ENCODE measurements around the gene AP2A2. TPM values are rescaled to one million over a fixed set of nuclear protein-coding genes. Genes with fewer than 3 reads are reported as not detected.

AP2A2 gene
- polyA plus RNA-seq, 5 donors: 74.4 to 84.3 (median 79.2) TPM

DNA sequence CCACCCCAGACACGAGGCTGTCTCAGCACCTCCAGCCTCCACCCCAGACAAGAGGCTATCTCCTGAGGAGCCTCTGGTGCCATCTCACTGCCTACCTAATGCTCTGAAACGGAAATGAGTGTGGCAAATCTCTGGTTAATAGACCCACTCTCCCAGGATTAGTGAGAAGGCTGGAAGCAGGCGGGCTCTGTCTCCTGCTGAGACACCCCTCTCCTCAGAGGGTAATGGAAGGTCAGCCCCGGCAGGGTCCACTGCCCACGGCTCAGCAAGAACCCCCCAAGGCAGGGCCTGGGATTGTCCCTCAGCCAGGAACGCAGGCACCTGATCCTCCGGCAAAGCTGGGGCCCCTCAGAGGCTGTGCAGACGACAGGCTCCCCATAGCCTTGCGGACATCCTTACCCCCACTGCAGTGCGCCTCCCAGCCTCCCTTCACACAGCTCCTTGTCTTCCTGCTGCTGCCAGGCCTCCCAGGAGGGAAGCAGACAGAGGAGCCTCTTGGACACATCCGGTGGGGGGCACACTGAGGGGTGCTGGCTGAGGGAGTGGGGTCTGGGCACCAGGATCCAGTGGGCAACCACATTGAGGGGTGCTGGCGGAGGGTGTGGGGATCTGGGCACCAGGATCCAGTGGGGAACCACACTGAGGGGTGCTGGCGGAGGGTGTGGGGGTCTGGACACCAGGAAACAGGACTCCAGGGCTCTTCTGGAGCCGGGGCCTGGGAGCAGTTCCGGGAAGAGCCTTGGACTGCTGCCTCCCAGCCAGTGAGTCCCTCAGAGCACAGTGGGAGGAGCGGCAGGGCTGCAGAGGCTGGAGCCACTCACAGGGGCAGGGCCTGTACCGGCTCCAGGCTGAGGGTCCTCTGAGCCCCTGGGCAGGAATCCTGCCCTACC, 28.2 kb upstream of the AP2A2 start:
- no peak for DNase-seq

DNA sequence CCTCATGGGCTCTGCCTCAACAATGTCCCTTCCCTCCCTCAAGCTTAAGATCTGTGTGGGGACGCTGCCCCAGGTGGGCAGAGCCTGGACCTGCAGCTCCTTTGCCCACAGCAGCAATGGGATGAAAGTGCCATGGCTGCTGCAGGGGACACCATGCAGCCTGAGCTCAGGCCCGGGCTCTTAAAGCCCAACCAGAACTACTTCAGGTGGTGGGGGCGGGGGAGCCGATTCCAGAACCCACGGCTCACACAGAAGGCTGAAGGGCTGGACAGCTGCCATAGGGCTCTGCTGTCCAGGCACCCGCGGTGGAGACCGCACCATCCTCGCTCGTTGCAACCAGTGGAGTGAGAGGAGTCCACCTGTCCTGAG, 27.5 kb upstream of the AP2A2 start:
- no peak for DNase-seq

DNA sequence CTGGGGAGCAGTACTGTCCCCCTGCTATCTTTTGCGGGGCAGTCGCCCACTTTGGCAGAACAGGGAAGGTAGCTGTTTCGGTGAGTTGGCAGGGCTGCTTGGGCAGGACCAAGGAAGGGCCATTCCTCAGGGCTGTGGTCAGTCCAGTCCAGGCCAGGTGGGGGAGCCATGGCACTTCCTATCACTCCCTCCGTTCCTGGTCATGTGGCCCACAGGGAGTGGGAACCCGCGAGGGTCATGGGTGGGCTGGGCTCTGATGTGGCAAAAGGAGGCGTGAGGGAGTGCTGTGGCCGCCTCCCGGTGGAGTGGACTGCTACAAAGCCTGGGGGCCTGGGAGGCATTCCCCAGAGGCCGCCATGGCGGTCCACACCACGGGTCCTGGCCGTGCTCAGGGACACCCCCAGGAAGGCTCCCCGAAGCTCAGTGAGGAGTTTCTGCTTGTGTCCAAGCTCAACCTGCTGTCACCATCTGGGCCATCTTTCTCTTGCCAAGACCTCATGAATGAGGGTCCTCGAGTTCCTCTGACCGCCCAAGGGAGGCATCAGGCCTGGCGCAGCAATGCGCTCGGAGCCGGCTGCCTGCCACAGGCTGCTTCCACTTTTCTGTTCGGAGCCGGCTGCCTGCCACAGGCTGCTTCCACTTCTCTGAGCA, 27.0 kb upstream of the AP2A2 start:
- no peak for DNase-seq

DNA sequence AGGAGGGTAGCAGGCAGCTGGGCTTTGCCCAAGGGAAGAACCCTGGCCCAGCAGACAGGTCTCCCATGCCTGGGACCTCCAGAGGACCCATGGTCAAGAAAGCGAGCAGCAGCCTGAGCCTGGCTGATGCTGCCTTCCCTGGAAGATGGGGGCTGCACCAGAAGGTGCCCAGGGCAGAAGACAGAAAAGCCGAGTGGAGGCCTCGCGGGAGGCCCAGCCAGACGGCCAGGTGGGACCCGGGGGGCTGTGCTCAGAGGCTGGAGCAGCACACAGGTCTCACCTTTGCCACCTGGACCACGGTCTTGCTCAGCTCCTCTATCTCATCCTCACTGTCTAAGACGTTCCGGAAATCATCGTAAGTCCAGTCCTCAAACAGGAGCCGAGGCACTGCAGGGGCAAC, 25.9 kb upstream of the AP2A2 start:
- DNase-seq: no peak

DNA sequence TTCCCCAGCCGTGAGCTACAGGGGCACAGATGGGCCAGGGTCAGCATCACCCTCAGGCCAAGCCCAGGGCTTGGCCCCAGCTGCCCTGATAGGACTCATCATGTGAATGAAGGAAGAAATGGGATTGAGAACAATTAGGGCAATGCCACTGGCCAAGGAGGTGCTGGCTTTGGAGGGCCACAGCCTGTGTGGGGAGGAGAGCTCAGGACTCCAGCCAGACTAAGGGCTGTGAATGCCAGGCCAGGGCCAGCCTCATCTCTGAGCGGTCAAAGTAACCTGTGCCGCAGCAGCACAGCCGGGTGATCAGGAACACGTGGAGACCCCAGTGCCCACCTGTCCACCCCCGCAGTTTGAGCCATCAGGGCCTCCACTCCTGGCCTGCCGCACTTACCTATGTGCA, 25.1 kb upstream of the AP2A2 start:
- no peak for DNase-seq

DNA sequence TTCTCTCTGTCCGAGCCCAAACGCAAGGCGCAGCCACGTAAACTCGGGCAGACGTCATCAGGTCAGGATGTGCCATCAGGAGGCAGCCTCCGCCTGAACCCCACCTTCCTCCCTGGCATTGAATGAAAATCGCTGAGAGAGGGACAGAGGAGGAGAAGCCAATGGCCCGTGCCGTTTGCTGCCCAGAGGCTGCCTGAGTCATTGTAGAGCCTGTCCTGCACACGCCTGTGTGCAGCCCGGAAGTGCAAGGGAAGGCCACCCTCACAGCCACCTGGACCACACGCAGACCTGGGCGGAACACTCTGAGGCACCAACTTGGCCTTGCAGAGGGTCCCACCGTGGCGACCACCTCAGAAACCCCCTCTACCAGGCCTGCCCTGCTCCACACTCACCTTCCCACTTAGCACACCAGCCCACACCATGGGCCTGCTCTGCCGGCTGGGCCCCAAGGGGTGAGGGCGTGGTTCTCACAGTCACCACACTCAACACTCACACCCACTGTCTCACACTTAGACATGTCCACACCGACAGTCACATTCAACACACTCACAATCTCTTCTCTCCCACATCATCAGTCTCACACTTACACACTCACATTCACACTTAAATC, 24.1 kb upstream of the AP2A2 start:
- no peak for DNase-seq

DNA sequence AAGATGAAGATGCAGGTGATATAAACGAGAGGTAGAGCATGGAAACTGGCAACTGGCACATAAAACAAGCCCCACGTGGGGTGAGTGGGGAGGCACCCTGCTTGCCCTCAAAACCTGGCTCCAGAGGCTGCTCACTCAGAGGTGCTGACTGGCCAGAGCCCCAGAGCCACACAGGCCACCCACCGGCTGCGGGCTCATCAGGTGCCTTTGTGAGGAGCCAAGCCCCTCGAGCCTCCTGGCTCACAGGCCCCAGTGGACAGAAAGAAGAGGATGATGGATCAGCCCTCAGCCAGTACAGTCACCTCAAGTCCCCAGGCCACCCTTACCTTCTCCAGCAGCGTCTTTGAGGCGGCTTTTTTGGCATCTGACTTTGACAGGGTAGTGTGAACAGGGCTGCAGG, 21.3 kb upstream of the AP2A2 start:
- DNase-seq: no peak

DNA sequence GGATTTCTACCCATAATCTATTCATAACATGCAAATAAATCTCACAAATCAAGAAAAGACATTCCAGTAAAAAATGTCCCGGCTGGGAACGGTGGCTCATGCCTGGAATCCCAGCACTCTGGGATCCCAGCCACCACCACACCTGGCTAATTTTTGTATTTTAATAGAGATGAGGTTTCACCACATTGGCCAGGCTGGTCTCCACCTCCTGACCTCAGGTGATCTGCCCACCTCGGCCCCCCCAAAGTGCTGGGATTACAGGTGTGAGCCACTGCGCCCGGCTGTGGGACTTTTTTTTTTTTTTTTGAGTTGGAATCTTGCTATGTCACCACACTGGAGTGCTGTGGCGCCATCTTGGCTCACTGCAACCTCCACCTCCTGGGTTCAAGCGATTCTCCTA, 19.7 kb upstream of the AP2A2 start:
- no peak for DNase-seq

DNA sequence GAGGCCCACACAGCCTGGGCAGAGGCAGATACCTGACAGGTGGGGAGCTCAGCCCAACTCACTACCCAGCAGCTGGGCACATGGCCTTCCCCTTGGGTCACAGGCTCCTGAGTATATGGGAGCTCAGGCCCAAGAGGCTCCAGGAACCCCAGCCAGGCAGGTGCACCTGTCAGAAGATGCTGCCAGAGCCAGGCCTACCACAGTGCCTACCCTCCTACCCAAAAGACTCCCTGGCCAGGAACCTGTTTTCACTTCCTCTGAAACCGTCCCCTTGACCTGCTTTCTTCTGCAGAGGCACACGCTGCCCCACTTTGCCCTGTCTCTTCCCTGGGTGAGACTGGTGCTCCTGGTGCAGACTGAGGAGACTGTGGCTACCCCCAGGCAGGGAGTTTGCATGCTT, 18.0 kb upstream of the AP2A2 start:
- DNase-seq: no peak

DNA sequence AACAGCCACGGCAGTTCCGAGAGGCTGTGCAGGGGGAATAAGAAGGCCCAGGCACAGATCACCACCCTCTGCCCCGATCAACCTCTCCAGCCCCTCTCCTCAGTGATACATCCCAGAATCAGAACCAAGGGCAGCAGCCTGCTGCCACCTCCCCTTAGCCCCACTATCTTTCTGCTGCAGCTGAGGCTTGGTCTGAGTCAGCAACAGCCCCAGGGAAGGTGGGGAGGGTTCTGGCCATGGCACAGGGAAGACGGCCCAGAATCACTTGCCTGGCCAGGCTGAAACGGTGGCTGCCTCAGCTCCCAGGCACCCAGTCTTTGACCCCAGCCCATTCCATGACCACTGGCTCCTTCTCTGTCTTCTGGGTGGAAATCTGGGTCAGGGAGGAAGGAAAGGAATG, 17.4 kb upstream of the AP2A2 start:
- DNase-seq: no peak

DNA sequence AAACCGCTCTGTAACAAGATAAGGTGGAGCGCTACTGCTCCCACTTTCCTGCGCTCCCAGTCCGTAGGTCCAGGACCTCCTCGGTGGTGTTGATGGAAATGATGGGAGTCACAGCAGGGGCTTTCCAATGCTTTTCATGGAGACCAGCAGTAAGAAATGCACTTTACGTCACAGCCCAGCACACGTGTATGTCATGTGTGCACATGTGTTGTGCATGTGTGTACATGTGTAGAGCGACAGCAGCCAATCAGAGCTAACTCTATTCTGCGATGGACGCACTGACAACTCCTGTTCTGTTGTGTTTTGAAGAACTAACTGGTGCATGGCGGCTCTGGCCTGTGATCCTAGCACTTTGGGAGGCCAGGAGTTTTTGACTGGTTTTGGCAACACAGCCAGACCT, 16.3 kb upstream of the AP2A2 start:
- no peak for DNase-seq

DNA sequence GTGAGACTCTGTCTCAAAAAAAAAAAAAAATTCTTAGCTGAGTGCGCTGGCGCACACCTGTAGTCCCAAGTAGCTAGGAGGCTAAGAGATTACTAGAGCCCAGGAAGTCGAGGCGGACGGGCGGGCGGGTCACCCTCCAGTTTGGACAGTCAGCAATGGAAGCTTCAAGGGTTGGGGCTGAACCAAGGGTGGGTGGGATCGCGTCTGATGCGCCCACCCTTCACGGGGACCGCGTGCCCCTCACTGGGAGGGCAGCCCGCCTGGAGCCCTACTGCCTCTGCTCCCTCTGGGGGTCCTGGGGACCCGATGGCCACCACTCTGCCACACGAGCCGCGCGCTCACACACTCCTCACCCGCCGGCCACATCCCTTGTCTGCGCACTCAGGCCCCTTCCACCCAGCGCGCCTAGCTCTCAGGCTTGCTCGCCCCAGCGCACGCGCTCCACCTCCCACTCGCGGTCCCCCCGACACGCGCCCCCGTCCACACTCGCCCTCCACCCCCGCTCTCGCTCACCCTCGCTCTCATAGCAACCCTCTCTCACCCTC, 15.6 kb upstream of the AP2A2 start:
- no peak for DNase-seq

DNA sequence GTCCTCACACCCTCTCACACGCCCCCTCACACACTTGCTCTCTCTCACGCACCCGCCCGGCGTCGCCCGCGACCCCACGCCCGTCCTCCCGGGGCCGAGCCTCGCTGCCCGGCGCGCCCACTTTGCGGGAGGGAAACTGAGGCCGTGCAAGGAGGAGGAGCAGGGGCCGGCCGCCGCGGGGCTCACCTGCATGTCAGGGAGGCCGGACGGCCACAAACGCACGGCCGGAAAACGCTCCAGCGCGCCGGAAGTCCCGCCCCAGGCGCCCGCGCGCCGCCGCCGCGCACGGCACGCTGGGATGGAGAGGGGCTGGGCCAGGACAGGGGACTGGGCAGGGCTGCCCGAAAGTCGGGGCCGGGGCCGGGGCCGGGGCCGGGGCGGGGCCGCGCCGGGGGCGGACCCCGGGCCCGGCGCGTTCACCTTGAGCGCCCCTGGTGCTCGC, 15.1 kb upstream of the AP2A2 start, which contains the start of gene CHID1:
Gene CHID1, minus strand, starts transcription at position 222 of the 442 bp plus-strand sequence. CDS start 5,994 bp downstream, outside the sequence.
- DNase-seq: peak; percentile 78 to 83

DNA sequence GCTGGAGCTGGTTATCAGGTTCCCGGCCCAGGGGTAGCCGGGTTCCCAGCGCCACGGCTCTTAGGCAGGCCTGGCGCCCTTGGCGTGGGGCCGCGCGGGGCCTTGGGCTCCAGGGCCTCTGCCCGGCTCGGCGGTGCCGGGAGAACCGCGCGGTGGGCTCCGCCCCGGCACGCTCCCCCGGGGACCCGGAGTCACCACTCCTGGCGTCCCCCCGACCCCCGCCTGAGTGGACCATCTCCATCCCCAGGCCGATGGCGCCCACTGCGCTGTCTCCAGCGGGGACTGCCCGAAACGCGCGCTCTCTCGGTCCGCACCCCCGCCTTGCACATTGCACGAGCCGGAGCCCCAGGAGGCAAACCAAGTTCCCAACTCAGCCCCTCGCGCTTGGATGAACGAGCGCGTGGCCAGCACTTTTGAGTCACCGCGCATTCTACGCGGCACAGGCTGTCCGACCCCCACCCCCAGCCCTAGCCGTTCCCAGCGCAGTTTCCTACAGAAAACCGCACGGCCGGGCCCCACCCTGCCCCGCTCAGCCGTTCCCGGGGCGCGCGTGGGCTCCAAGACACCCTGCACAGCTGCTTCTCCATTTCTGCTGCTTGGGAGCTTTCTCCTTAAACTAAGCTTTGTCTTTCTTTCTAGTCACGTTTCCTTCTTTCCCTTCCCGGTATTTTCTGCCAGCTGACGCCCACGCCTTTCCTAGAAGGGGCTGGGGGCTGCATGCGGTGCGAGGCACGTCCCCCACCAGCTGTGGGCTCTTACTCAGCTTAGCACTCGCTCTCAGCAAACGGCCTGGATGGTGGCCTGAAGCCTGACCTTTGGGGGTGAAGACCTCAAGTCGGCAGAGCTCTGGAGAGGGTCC, 14.4 kb upstream of the AP2A2 start:
- peak in 1 of 2 donors; percentile 42 for DNase-seq

DNA sequence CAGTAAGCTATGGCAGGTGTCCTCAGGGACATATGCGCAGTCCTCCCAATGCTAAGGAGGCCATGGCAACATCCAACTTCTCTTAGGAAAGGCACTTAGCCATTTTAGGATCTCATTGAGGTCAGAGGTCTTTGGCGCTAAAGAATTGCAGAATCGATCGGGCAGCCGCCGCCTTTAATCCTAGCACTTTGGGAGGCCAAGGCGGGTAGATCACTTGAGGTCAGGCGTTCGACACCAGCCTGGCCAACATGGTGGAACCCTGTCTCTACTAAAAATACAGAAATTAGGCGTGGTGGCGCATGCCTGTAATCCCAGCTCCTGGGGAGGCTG, 13.8 kb upstream of the AP2A2 start:
- DNase-seq: no peak

DNA sequence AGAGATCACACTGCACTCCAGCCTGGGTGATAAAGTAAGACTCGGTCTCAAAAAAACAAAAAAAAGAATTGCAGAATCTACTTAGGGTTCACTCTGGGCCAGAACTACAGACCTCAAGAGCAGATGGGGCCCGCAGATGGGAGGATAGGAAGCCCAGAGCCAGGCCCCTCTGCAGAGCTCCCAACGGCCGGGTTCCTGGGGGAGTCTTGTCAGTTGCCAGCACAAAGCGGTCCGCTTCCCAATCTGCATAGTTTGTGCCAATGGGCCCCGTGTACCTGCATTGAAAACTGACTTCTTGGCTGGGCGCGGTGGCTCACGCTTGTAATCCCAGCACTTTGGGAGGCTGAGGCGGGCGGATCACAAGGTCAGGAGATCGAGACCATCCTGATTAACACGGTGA, 13.4 kb upstream of the AP2A2 start:
- no peak for DNase-seq

DNA sequence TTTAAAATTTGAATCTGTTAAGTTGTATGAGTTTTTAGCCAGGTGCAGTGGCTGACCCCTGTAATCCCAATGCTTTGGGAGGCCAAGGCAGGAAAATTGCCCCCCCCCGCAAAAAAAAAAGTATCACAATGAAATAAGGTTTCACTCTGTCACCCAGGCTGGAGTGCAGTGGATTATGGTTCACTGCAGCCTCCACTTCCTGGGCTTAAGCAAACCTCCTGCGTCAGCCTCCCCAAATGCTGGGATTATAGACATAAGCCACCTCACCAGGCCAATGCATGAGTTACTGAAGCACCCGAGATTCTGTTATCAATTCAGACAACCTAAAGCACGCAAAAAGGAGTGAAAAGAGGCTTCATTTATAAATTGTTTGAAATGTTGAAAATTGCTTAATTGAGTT, 12.6 kb upstream of the AP2A2 start:
- no peak for DNase-seq

DNA sequence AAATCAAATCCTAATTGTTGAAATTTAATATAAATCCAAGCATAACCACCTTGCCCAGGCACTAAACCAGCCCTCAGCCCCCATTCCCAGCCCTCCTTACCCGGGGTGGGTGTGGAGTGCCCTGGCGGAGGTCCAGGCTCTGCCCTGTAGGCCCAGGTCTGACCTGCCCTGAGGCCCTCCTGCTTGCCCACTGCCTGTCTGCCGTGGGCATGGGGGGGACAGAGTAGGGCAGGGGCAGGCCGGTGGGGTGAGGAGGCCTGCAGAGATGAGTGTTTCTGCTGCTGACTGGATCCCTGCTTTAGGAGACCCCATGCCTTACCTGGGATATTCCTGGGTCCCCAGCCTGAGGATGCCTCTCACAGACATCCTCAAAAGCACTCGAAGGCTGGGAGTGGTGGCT, 11.5 kb upstream of the AP2A2 start:
- DNase-seq: no peak

DNA sequence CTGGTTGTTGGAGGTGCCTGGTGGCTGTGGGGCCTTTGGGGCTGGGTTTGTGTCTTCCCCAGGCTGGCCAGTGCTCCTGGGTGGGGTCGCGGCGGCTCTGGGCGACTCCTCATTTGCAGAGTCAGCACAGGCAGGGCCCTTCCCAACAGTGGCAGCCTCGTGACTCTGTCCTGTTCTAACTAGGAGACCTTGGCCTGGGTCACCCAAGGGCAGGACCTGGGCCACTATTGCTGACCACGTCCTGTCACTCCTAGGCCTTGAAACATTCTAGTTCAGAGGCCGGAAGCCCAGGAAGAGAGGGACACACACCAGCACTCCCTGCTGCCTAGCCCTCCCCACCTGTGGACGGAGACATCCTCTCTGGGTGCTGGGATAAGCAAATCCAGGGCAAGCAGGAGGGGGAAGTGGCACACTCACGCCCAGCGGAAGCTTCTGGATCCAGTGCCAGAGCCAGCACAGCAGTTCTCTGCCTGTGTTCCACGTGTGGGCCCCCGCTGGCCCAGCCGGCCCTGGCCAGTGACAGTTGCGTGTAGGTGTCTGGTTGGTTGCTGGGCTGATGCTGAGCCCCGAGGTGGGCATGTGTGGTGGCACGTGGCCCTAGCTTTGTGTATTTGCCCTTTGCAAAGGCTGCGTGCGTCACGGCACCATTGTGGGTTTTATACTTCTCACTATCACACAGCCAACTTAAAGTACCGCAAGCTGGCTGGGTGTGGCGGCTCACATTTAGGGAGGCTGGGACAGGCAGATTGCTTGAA, 10.7 kb upstream of the AP2A2 start:
- no peak for DNase-seq

DNA sequence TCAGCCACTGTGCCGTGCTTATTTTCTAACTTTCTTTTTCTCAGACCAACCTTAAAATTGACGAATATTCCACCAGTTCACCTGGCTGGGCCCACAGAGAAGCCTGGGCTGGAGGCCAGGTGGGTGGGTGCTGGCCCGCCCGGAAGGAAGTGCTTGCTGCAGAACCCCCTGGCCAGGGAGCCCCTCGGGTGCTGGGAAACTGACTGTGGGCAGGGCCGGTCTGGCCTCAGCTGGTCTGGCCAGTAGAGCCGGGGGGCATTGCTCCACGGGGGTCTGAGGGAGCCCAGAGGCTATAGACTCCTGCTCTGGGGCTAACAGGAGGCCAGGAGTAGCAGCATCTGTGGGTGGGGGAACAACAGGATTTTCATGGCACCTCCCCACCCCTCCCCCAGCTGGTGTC, 8.2 kb upstream of the AP2A2 start:
- no peak for DNase-seq

Measured in right lung (tissue), 5 donors.